GM18498 (cell line): ENCODE measurements around the gene CDH23.
"Not testable (repeated sequence)": the region's sequence is repeated elsewhere in the genome, so short reads cannot be mapped to it uniquely, and the experiment has no call there.

ENCODE experiments used
- ATAC-seq: cut with Tn5 transposase; IDR thresholded peaks from one replicate; pipeline ENCODE4 v1.9.1; 2021; ENCODE audit warnings: mild to moderate bottlenecking, moderate library complexity; ENCODE audit not compliant: unreplicated experiment

Gene CDH23

GRCh38 chr10:71597821-71598498 is 201.2 kb downstream of the CDH23 start:
- no peak for ATAC-seq

GRCh38 chr10:71598621-71599055 is 201.9 kb downstream of the CDH23 start:
- ATAC-seq: no peak

GRCh38 chr10:71599518-71599917 is 202.8 kb downstream of the CDH23 start:
- ATAC-seq: no peak

GRCh38 chr10:71600242-71600641 is 203.5 kb downstream of the CDH23 start:
- not testable (repeated sequence) for ATAC-seq

DNA sequence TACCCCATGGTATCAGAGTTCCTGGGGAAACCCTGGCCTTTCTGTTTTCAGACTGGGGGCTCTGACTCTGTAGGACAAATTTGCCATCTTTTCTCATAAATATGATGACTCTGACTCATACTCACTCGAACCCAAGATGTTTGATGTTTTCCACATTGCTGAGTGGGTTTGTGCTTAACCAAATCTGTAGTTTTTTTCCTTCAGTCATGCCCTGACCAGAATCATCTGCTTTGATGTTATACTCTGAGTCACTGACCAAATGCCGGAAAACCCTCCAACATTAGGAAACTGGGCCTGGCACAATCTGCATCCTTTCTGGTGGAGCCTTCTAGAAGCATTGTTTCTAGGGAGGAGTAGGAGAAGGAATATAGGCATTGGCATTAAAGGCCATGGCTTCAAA is 204.1 kb downstream of the CDH23 start:
- no peak for ATAC-seq

GRCh38 chr10:71601273-71601672 is 204.6 kb downstream of the CDH23 start:
- no peak for ATAC-seq

- no peak for ATAC-seq
These were observed 206.4 kb downstream of the CDH23 start for GRCh38 chr10:71603150-71603549.

DNA sequence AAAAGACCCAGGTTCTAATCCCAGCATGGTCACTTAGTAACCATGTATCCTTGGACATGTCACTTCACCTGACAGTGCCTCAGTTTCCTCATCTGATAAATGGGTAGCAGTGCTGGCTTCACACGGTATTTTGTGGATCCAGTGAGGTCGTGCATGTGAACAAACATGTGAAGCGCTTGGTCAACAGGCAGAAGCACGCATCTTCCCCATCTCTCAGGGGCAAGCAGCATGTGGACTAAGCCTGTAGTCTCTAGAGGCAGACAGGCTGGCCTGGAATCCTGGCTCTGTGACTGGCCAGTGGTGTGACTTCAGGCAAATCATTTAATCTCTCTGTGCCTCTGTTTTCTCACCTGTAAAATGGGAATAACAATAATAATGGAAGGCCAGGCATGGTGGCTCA is 207.0 kb downstream of the CDH23 start:
- no peak for ATAC-seq

- no peak for ATAC-seq
These were observed 207.8 kb downstream of the CDH23 start for GRCh38 chr10:71604324-71605018.

GRCh38 chr10:71605263-71605962 is 208.7 kb downstream of the CDH23 start:
- ATAC-seq: no peak

DNA sequence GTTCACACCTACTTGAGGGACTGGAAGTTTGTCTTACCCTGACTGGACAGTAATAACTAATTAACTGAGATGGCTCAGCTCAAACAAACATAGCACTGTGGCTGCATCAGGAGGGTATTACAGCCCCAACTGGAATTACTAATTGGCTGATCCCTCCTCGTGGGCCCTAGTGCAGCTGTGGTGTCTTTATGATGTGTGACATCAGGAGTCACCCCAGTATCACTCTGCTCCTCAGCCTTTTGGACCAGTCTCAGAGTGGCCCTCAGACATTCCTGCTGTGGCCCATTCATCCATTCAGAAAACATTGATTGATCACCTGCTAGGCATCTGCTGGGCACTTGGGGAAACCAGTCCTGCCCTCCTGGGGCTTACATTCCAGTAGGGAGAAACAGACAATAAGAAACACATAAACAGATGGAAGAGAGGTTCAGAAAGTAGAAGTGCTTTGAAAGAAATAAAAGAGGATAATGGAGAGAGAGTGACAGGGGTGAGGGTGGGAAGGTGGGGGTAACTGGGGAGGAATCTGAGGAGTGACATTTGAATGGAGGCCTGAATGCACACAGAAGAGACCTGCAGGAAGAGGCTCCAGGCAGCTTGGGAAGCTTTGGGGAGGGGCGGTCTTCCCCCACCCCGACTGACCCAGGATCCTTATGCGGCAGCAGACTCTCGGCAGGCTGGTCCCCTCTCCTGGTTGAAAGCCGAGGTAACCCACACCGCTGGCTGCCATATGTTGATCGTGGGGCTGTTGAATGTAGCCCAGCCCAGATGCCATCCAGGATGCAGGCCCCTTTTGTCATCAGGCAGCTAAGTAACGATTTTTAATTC is 209.7 kb downstream of the CDH23 start:
- no peak for ATAC-seq

DNA sequence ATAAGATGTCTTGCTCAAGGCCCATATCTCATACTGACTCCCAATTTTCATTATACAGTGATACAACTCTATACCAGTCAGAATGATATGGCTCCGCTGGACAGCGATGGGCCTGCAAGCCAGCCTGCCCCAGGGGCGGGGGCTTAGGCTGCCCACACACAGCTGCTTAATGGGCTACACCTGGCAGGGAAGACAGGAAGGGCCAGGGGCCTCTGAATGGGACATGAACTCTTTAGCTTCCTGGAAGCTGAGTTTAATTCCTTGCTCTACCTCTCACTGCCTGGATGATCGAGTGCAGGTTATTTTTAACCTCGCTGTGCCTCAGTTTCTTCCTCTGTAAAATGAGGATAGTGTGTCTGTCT is 210.3 kb downstream of the CDH23 start:
- ATAC-seq: no peak

GRCh38 chr10:71608819-71609768 is 212.4 kb downstream of the CDH23 start:
- ATAC-seq: no peak

GRCh38 chr10:71610651-71611050 is 213.9 kb downstream of the CDH23 start:
- ATAC-seq: no peak

- no peak for ATAC-seq
These were observed 214.4 kb downstream of the CDH23 start for GRCh38 chr10:71611131-71611530.

- no peak for ATAC-seq
These were observed 215.1 kb downstream of the CDH23 start for GRCh38 chr10:71611709-71612422.

DNA sequence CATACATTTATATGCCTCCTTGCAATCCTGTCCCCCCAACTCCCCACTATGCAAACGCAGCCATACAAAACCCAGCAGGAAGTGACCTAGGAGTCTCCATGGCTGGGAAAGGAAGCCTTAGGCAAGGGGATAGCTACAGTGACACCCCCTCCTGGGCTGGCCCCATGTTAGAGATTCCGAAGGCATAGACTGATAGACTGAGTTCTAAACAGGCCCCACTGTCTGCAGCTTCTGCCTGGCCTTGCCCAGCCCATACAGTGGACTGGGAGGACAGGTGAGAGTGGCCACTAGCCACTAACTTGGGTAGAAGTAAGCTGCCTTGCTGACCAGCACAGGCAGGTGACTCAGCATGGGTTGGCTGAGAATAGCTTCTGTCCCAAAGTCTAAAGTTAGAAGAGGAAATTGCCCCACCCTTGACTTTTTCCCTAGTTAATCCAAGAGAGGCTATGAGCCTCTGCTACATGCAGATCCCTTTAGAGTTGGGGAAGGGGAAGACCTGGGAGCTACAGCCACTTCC is 216.6 kb downstream of the CDH23 start:
- ATAC-seq: no peak

GRCh38 chr10:71613877-71614276 is 217.2 kb downstream of the CDH23 start:
- no peak for ATAC-seq

- no peak for ATAC-seq
These were observed 218.2 kb downstream of the CDH23 start for GRCh38 chr10:71614946-71615345.
